B cell (primary cell): ENCODE data around the gene AMOTL1. TPM values are rescaled to one million over a fixed set of nuclear protein-coding genes. Genes with fewer than 3 reads are reported as not detected.

Experiments
- ATAC-seq: fragments of 200-7000 bp; cut with Tn5 transposase; one replicate; pipeline ENCODE4 v1.10.0; 2021; ENCODE audit warnings: low read depth, mild to moderate bottlenecking, moderate number of reproducible peaks, moderate library complexity
- CTCF ChIA-PET: fragments of 350-600 bp; sonication (Branson Sonifier 250); formaldehyde crosslinking; loops from one replicate; lab custom pipeline; 2021; ENCODE audit warnings: antibody characterized with exemption, inconsistent platforms; lab: Charles Lee
- POLR2A ChIA-PET: fragments of 350-600 bp; sonication (Branson Sonifier 250); formaldehyde crosslinking; loops from one replicate; lab custom pipeline; 2021; ENCODE audit warnings: antibody characterized with exemption; lab: Charles Lee
- DNase-seq: peaks from one replicate; pipeline ENCODE4 v3.0.0; 2013
- H2AFZ ChIP-seq: 2 replicates; pipeline ENCODE4 v1.6.1; 2012; ENCODE audit warnings: mild to moderate bottlenecking, low read depth, low read length; ENCODE audit not compliant: insufficient read depth, poor library complexity, severe bottlenecking
- H3K27ac ChIP-seq, 2 donors: 1 replicate in 1 of 2; 2 replicates in 1 of 2; pipeline ENCODE4 v1.5.1; 2012 to 2013; ENCODE audit warnings: low read length in 2 of 2, mild to moderate bottlenecking in 2 of 2, moderate library complexity in 1 of 2
- H3K27me3 ChIP-seq, 4 experiments: fragments of 200-600 bp in 1 of 4; sonication (generic) in 1 of 4; replicated peaks in 1 of 4; 1 replicate in 2 of 4; 2 replicates in 2 of 4; pipeline versions ENCODE4 v1.6.1 to v1.7.0; 2013 to 2016; ENCODE audit warnings: low read length in 3 of 4, mild to moderate bottlenecking in 2 of 4, mixed read lengths in 1 of 4, moderate library complexity in 1 of 4; ENCODE audit not compliant: insufficient read depth in 4 of 4, control insufficient read depth in 3 of 4; ENCODE audit errors: control extremely low read depth in 1 of 4
- H3K36me3 ChIP-seq, 2 experiments: replicated peaks in 1 of 2; 1 replicate in 1 of 2; 2 replicates in 1 of 2; pipeline versions ENCODE4 v1.6.1 to v1.7.1; 2013; ENCODE audit warnings: low read length in 1 of 2; ENCODE audit not compliant: insufficient read depth in 2 of 2, control insufficient read depth in 1 of 2; ENCODE audit errors: control extremely low read depth in 1 of 2, extremely low read depth in 1 of 2
- H3K4me1 ChIP-seq, 2 donors: fragments of 200-600 bp in 1 of 2; sonication (generic) in 1 of 2; 1 replicate in 1 of 2; 2 replicates in 1 of 2; pipeline versions ENCODE4 v1.5.1 to v1.6.1; 2013 to 2017; ENCODE audit warnings: low read length in 2 of 2; ENCODE audit not compliant: control insufficient read depth in 2 of 2, insufficient read depth in 2 of 2
- H3K4me2 ChIP-seq: replicated peaks from 2 replicates; pipeline ENCODE3; 2012; ENCODE audit warnings: mild to moderate bottlenecking, low read depth, low read length; ENCODE audit not compliant: poor library complexity, severe bottlenecking
- H3K4me3 ChIP-seq, 5 experiments: fragments of 200-600 bp in 1 of 5; sonication (generic) in 1 of 5; 1 replicate in 3 of 5; 2 replicates in 2 of 5; pipeline versions ENCODE4 v1.5.1 to v1.7.0; 2011 to 2016; ENCODE audit warnings: low read length in 4 of 5, mild to moderate bottlenecking in 4 of 5, low read depth in 2 of 5, control low read depth in 1 of 5, moderate library complexity in 1 of 5; ENCODE audit not compliant: insufficient read depth in 1 of 5; ENCODE audit errors: control extremely low read depth in 1 of 5, extremely low read depth in 1 of 5
- H3K79me2 ChIP-seq: fragments of 200-600 bp; sonication (generic); one replicate; pipeline ENCODE4 v1.6.0; 2016; ENCODE audit warnings: low read length; ENCODE audit not compliant: control insufficient read depth, insufficient read depth
- H3K9ac ChIP-seq: fragments of 200-600 bp; sonication (generic); 2 replicates; pipeline ENCODE4 v1.6.1; 2017; ENCODE audit warnings: mild to moderate bottlenecking, low read length, moderate library complexity
- H3K9me3 ChIP-seq, 3 donors: one replicate each; pipeline versions ENCODE4 v1.6.1 to v1.7.1; 2013; ENCODE audit warnings: low read length in 2 of 3; ENCODE audit not compliant: control insufficient read depth in 2 of 3, insufficient read depth in 1 of 3; ENCODE audit errors: control extremely low read depth in 1 of 3
- H4K20me1 ChIP-seq: 2 replicates; pipeline ENCODE4 v1.6.0; 2012; ENCODE audit warnings: mild to moderate bottlenecking, low read length; ENCODE audit not compliant: insufficient read depth, control insufficient read depth, poor library complexity, severe bottlenecking
- H3K27ac Mint-ChIP-seq: one replicate; pipeline ENCODE4 v1.8.0; 2021; ENCODE audit warnings: mixed read lengths
- H3K27me3 Mint-ChIP-seq: one replicate; pipeline ENCODE4 v1.8.0; 2021; ENCODE audit warnings: mixed read lengths
- H3K4me1 Mint-ChIP-seq: one replicate; pipeline ENCODE4 v1.8.0; 2021; ENCODE audit warnings: mixed read lengths
- H3K4me3 Mint-ChIP-seq: one replicate; pipeline ENCODE4 v1.8.0; 2021; ENCODE audit warnings: mixed read lengths
- H3K9me3 Mint-ChIP-seq: one replicate; pipeline ENCODE4 v1.8.0; 2022; ENCODE audit warnings: mixed read lengths; ENCODE audit not compliant: insufficient read depth
- EZH2 ChIP-seq: IDR thresholded peaks from 2 replicates; pipeline ENCODE4 v1.6.1; 2012; ENCODE audit warnings: borderline replicate concordance, low read depth, mild to moderate bottlenecking, moderate library complexity, low read length; ENCODE audit not compliant: insufficient read depth, poor library complexity, severe bottlenecking
- WGBS: methylation state at CpG from one replicate; pipeline ENCODE4 v1.1.5; 2013; ENCODE audit warnings: missing lambda C conversion rate; ENCODE audit not compliant: insufficient coverage; 5-methylcytosine and 5-hydroxymethylcytosine counted together
- intact Hi-C: fragments of 100-400 bp; cut with micrococcal nuclease; formaldehyde crosslinking; loops from one replicate; pipeline ENCODE4 v1.10.0; 2022
- polyA plus RNA-seq: library from polyadenylated mRNA; depleted of rRNA; stranded (reverse); fragments of >200 nt; gene quantifications from 2 replicates; pipeline ENCODE4 v1.2.3, GENCODE V29; 2012
- total RNA-seq, 2 donors: library from RNA; stranded (reverse); fragments of 120-200 nt in 1 of 2; gene quantifications; 1 replicate in 1 of 2; 2 replicates in 1 of 2; pipeline versions ENCODE4 v1.2.3 to v1.2.4, GENCODE V29; 2013 to 2022
- TF ChIP-seq, protein P1 (sequence below): fragments of 200-600 bp; IDR thresholded peaks from one replicate; pipeline ENCODE4 v1.8.0; 2022; ENCODE audit warnings: antibody characterized with exemption, mild to moderate bottlenecking

Gene AMOTL1
- total and polyA plus RNA-seq, 2 donors (not counting 1 experiment from before 2014, with no cell fraction given) = 0.04 to 0.30 TPM

DNA sequence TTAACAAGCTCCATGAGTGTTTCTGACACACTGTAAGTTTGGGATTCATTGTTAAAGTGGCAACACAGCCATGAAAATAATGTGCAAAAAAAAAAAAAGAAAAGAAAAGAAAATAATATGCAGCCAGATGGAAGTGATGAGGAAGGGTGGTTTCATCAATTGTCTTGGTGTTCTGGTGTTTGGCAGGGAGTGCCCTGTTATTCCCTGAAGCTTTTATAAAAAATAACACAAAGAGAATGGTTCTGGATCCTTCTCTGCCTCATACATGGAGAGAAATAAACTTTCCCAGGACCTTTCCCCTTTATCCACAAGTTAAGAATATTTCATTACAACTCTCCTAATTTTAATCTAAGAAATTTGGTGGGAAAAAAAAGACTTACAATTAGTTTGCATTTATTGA lies 16.7 kb downstream of the AMOTL1 start:
- no peak overlapping the region for H3K4me3 Mint-ChIP-seq
- H3K27ac ChIP-seq = no peak overlapping the region

DNA sequence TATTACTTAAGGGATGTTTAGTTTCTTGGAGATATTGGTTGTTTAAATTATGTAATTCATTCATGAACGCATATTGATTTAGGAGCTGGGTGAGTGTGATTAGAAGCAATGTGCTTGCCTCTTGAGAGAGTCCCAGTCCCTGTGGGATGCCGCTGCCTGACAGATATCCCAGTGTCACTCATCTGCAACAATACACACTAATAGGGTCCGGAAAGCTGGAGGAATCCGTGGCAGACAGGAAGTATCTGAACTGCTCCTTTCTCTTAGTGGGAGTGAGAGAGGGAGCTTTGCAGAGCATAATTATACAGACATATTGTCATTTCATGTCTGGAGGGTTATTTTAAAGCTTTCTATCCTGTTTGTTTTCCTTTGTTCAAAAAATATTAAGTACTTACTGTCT lies 17.4 kb downstream of the AMOTL1 start:
- Histone ChIP-seq H3K9me3 (no peaks in the 10 kb centered on the region), H3K79me2 (no peaks in the 10 kb centered on the region), H4K20me1 (no peaks in the 10 kb centered on the region), H3K4me3 (no peak overlapping the region), H3K27me3 (no peaks in the 10 kb centered on the region), H3K4me1 (no peaks in the 10 kb centered on the region), H3K4me2 (no peak overlapping the region), H2AFZ (no peak overlapping the region), H3K9ac (no peak overlapping the region), H3K27ac (no peak overlapping the region), H3K36me3 (no peaks in the 10 kb centered on the region)
- no peak overlapping the region for H3K4me3 Mint-ChIP-seq
- no peak for DNase-seq
- intact Hi-C loops = loop anchor here (5.0 kb wide), 1 partner anchor 352 kb away; no protein-coding TSS in a partner anchor
- H3K4me1 Mint-ChIP-seq = peaks cover 5% of the 10 kb centered on the region
- POLR2A ChIA-PET = no interaction called here
- TF ChIP-seq, protein P1, sequence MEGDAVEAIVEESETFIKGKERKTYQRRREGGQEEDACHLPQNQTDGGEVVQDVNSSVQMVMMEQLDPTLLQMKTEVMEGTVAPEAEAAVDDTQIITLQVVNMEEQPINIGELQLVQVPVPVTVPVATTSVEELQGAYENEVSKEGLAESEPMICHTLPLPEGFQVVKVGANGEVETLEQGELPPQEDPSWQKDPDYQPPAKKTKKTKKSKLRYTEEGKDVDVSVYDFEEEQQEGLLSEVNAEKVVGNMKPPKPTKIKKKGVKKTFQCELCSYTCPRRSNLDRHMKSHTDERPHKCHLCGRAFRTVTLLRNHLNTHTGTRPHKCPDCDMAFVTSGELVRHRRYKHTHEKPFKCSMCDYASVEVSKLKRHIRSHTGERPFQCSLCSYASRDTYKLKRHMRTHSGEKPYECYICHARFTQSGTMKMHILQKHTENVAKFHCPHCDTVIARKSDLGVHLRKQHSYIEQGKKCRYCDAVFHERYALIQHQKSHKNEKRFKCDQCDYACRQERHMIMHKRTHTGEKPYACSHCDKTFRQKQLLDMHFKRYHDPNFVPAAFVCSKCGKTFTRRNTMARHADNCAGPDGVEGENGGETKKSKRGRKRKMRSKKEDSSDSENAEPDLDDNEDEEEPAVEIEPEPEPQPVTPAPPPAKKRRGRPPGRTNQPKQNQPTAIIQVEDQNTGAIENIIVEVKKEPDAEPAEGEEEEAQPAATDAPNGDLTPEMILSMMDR = no peak
- TF ChIP-seq EZH2 = no peak
- H3K27ac Mint-ChIP-seq = no peak overlapping the region
- WGBS = no CpG with 5 or more reads among the region's 4 CpGs
- H3K9me3 Mint-ChIP-seq = no peaks in the 10 kb centered on the region
- H3K27me3 Mint-ChIP-seq = no peaks in the 10 kb centered on the region
- CTCF ChIA-PET = interaction anchor here (0.9 to 1.2 kb wide), 2 partner anchors 29 to 112 kb away, joined by 3 to 4 read pairs; no protein-coding TSS in a partner anchor
- no peak for ATAC-seq

More for the DNA sequence above, 16.7 kb downstream of the AMOTL1 start:
- Histone ChIP-seq H3K27me3 (no peaks in the 10 kb centered on the region), H3K4me1 (no peaks in the 10 kb centered on the region), H3K9ac (no peak overlapping the region), H4K20me1 (no peaks in the 10 kb centered on the region), H2AFZ (no peak overlapping the region), H3K36me3 (no peaks in the 10 kb centered on the region), H3K4me2 (no peak overlapping the region), H3K9me3 (no peaks in the 10 kb centered on the region), H3K4me3 (no peak overlapping the region), H3K79me2 (no peaks in the 10 kb centered on the region)
- Mint-ChIP-seq H3K4me1 (peaks cover 8% of the 10 kb centered on the region), H3K27me3 (no peaks in the 10 kb centered on the region), H3K27ac (no peak overlapping the region), H3K9me3 (no peaks in the 10 kb centered on the region)
- intact Hi-C loops = loop anchor here (5.0 kb wide), 1 partner anchor 352 kb away; no protein-coding TSS in a partner anchor
- DNase-seq = no peak
- ChIA-PET POLR2A (no interaction called here), CTCF (interaction anchor here (1.2 kb wide), 1 partner anchor 113 kb away, joined by 4 read pairs; no protein-coding TSS in a partner anchor)
- ATAC-seq = no peak
- TF ChIP-seq EZH2 = no peak
- TF ChIP-seq, protein P1 = no peak
